NCI-H128 (cell line): ENCODE measurements around the gene FOSL1.
"Not testable (repeated sequence)": the region's sequence is repeated elsewhere in the genome, so short reads cannot be mapped to it uniquely, and the experiment has no call there.

Source experiments
- DNase-seq: peaks from one replicate; lab custom pipeline; 2025; ENCODE audit not compliant: unreplicated experiment; lab: John Stamatoyannopoulos, UW

FOSL1 gene

GRCh38 chr11:65853246-65853979, 46.8 kb downstream of the FOSL1 start:
- DNase-seq = no peak

- DNase-seq = no peak
Observed at GRCh38 chr11:65852508-65853245, 47.5 kb downstream of the FOSL1 start.

- no peak for DNase-seq
Observed at GRCh38 chr11:65851811-65852507, 48.2 kb downstream of the FOSL1 start.

GRCh38 chr11:65851083-65851579, 49.1 kb downstream of the FOSL1 start:
- no peak for DNase-seq

- no peak for DNase-seq
Observed at GRCh38 chr11:65850217-65851082, 49.7 kb downstream of the FOSL1 start.

- no peak for DNase-seq
Observed at GRCh38 chr11:65849771-65850216, 50.4 kb downstream of the FOSL1 start.

GRCh38 chr11:65849366-65849765, 50.8 kb downstream of the FOSL1 start:
- no peak for DNase-seq

- DNase-seq = not testable (repeated sequence)
Observed at GRCh38 chr11:65848693-65849092, 51.5 kb downstream of the FOSL1 start.

GRCh38 chr11:65847746-65848145, 52.4 kb downstream of the FOSL1 start:
- DNase-seq = no peak

- no peak for DNase-seq
Observed at GRCh38 chr11:65844231-65844872, 55.8 kb downstream of the FOSL1 start.

GRCh38 chr11:65843811-65844210, 56.4 kb downstream of the FOSL1 start:
- DNase-seq = no peak

- no peak for DNase-seq
Observed at GRCh38 chr11:65842144-65842543, 58.0 kb downstream of the FOSL1 start.
